Stomach (tissue), 9 donors: Measurements from ENCODE around the gene CRY2. TPM values are rescaled to one million over a fixed set of nuclear protein-coding genes. Genes with fewer than 3 reads are reported as not detected.

Experiments
- DNase-seq, 2 donors: peaks; one replicate each; pipeline versions ENCODE4 v3.0.0 to v3.0.0-alpha.2; 2013 to 2019
- H3K27ac ChIP-seq, 5 donors: fragments of 200-600 bp in 4 of 5; sonication (generic) in 4 of 5; one replicate each; pipeline ENCODE4 v1.5.1; 2013 to 2019; ENCODE audit warnings: mild to moderate bottlenecking in 1 of 5, moderate library complexity in 1 of 5
- H3K27me3 ChIP-seq, 3 donors: fragments of 200-600 bp; sonication (generic); one replicate each; pipeline ENCODE4 v1.5.1; 2017 to 2019; ENCODE audit warnings: mixed run types in 1 of 3
- H3K36me3 ChIP-seq, 4 donors: fragments of 200-600 bp; sonication (generic); 1 replicate in 3 of 4; 2 replicates in 1 of 4; pipeline ENCODE4 v1.5.1; 2016 to 2019
- H3K4me1 ChIP-seq, 4 donors: fragments of 200-600 bp; sonication (generic); one replicate each; pipeline ENCODE4 v1.5.1; 2016 to 2019
- H3K4me3 ChIP-seq, 4 donors: fragments of 200-600 bp; sonication (generic) in 3 of 4; one replicate each; pipeline ENCODE4 v1.5.1; 2016 to 2019; ENCODE audit warnings: mild to moderate bottlenecking in 1 of 4
- H3K9me3 ChIP-seq, 4 donors: fragments of 200-600 bp; sonication (generic); one replicate each; pipeline ENCODE4 v1.5.1; 2016 to 2019
- CTCF ChIP-seq, 7 experiments: fragments of 450-650 bp in 4 of 7; fragments of 200-600 bp in 3 of 7; sonication (generic) in 3 of 7; IDR thresholded peaks; one replicate each; pipeline ENCODE4 v1.5.1; 2016 to 2019; ENCODE audit warnings: antibody characterized with exemption in 7 of 7, control low read depth in 2 of 7, mild to moderate bottlenecking in 1 of 7
- EP300 ChIP-seq: sonication (generic); formaldehyde crosslinking; IDR thresholded peaks from one replicate; pipeline ENCODE4 v1.6.1; 2017; ENCODE audit warnings: antibody characterized with exemption
- POLR2A ChIP-seq, 4 donors: fragments of 450-650 bp; IDR thresholded peaks; one replicate each; pipeline ENCODE4 v1.6.1; 2016; ENCODE audit warnings: antibody characterized with exemption in 4 of 4, control low read depth in 2 of 4, mild to moderate bottlenecking in 1 of 4, moderate library complexity in 1 of 4
- POLR2AphosphoS5 ChIP-seq, 3 donors: sonication (generic); formaldehyde crosslinking; IDR thresholded peaks; one replicate each; pipeline ENCODE4 v1.6.1; 2016; ENCODE audit warnings: antibody characterized with exemption in 3 of 3
- WGBS, 5 donors: extraction: QIAGEN DNeasy Blood & Tissue Kit in 3 of 5; methylation state at CpG; one replicate each; pipeline versions ENCODE4 v1.1.5 to v1.1.7; 2013 to 2018; 5-methylcytosine and 5-hydroxymethylcytosine counted together
- intact Hi-C: fragments of 100-400 bp; cut with DNase I; formaldehyde crosslinking; loops from one replicate; pipeline ENCODE4 v1.15.1; 2023; ENCODE audit warnings: low total_unique reads
- polyA plus RNA-seq, 3 donors: library from polyadenylated mRNA; stranded (reverse); fragments of 200-250 nt; gene quantifications; one replicate each; pipeline ENCODE4 v1.2.3, GENCODE V29; 2013
- total RNA-seq, 5 donors: library from RNA; depleted of rRNA; stranded (reverse); fragments of >200 nt; gene quantifications; one replicate each; pipeline versions ENCODE4 v1.1.0 to v1.2.3, GENCODE V29; 2014 to 2016
- donor health status: healthy with polysubstance abuse.
- donor health status: Bipolar disorder and iron deficiency.
- donor health status: healthy.

Gene CRY2
- total and polyA plus RNA-seq, 8 donors = 8.2 to 45.9 (median 27.2) TPM

GRCh38 chr11:45850446-45850845 is 3.2 kb downstream of the CRY2 start:
- Histone ChIP-seq H3K27me3 (no peaks in the 10 kb centered on the region), H3K36me3 (peaks cover 0 to 5% (median 4%) of the 10 kb centered on the region in 4 donors), H3K4me1 (peaks cover 53 to 89% (median 73%) of the 10 kb centered on the region in 4 donors), H3K4me3 (no peak overlapping the region), H3K27ac (peak overlapping the region in 1 of 5 donors; percentile 95), H3K9me3 (no peaks in the 10 kb centered on the region)
- DNase-seq = no peak
- no peak for TF ChIP-seq EP300
- no peak for TF ChIP-seq POLR2A (IDR thresholded peaks at IDR 0.05)
- TF ChIP-seq CTCF (IDR thresholded peaks at IDR 0.05) = no peak
- no peak for TF ChIP-seq POLR2AphosphoS5 (IDR thresholded peaks at IDR 0.05)
- WGBS, 5 donors = 38 to 83% (median 55%) methylated on average over 2 of the region's 2 CpGs
- intact Hi-C loops = no loop called here

GRCh38 chr11:45851228-45851627 is 4.0 kb downstream of the CRY2 start:
- 70 to 77% (median 72%) methylated on average over 2 of the region's 2 CpGs for WGBS, 5 donors

GRCh38 chr11:45852018-45852711 is 4.9 kb downstream of the CRY2 start:
- Histone ChIP-seq H3K4me1 (peaks cover 58 to 94% (median 84%) of the 10 kb centered on the region in 4 donors), H3K27ac (peak overlapping the region in 4 of 5 donors; percentile 2 to 95 (median 42)), H3K4me3 (no peak overlapping the region), H3K27me3 (no peaks in the 10 kb centered on the region), H3K9me3 (no peaks in the 10 kb centered on the region), H3K36me3 (peaks cover 5 to 22% (median 20%) of the 10 kb centered on the region in 4 donors)
- intact Hi-C loops = no loop called here
- no peak for TF ChIP-seq EP300
- WGBS, 5 donors = 48 to 66% (median 57%) methylated on average over 4 of the region's 4 CpGs
- no peak for DNase-seq

More at GRCh38 chr11:45851228-45851627, 4.0 kb downstream of the CRY2 start:
- DNase-seq = no peak
- intact Hi-C loops = no loop called here
- H3K36me3 ChIP-seq = peaks cover 0 to 13% (median 12%) of the 10 kb centered on the region in 4 donors
- H3K9me3 ChIP-seq = no peaks in the 10 kb centered on the region
- H3K27me3 ChIP-seq = no peaks in the 10 kb centered on the region
- TF ChIP-seq CTCF (IDR thresholded peaks at IDR 0.05) = no peak
- TF ChIP-seq EP300 = no peak
- no peak for TF ChIP-seq POLR2AphosphoS5 (IDR thresholded peaks at IDR 0.05)
- no peak for TF ChIP-seq POLR2A (IDR thresholded peaks at IDR 0.05)
- no peak overlapping the region for H3K4me3 ChIP-seq
- H3K27ac ChIP-seq = peak overlapping the region in 3 of 5 donors; percentile 2 to 95 (median 20)
- peaks cover 53 to 92% (median 78%) of the 10 kb centered on the region in 4 donors for H3K4me1 ChIP-seq

- DNase-seq = no peak
- intact Hi-C loops = no loop called here
- no peak for TF ChIP-seq POLR2A (IDR thresholded peaks at IDR 0.05)
- TF ChIP-seq POLR2AphosphoS5 (IDR thresholded peaks at IDR 0.05) = no peak
- no peak for TF ChIP-seq EP300
- no peak for TF ChIP-seq CTCF (IDR thresholded peaks at IDR 0.05)
- Histone ChIP-seq H3K4me3 (no peak overlapping the region), H3K27ac (peak overlapping the region in 4 of 5 donors; percentile 2 to 95 (median 42)), H3K4me1 (peaks cover 64 to 99% (median 89%) of the 10 kb centered on the region in 4 donors), H3K9me3 (no peaks in the 10 kb centered on the region), H3K36me3 (peaks cover 6 to 28% (median 25%) of the 10 kb centered on the region in 4 donors), H3K27me3 (no peaks in the 10 kb centered on the region)
- 18 to 43% (median 23%) methylated on average over 1 of the region's 1 CpG for WGBS, 5 donors
Measured at GRCh38 chr11:45852712-45853101, 5.4 kb downstream of the CRY2 start.
